H1 (cell line): ENCODE measurements around the gene RCAN3. TPM values are rescaled to one million over a fixed set of nuclear protein-coding genes. Genes with fewer than 3 reads are reported as not detected.

ENCODE experiments used
- CHD7 ChIP-seq: fragments of 300-600 bp; sonication (generic); IDR thresholded peaks from 2 replicates; pipeline ENCODE4 v1.7.1; 2012; ENCODE audit warnings: low read length, moderate library complexity, mild to moderate bottlenecking, inconsistent platforms; ENCODE audit not compliant: insufficient replicate concordance
- polyA plus RNA-seq, 7 experiments: library from polyadenylated mRNA; depleted of rRNA in 3 of 7; stranded (reverse) in 5 of 7; unstranded in 2 of 7; fragments of >200 nt in 5 of 7; fragments of 200-250 nt in 2 of 7; gene quantifications; 1 replicate in 5 of 7; 2 replicates in 1 of 7; 4 replicates in 1 of 7; pipeline versions ENCODE4 v1.2.1 to v1.2.3, GENCODE V29; 2011 to 2013; ENCODE audit warnings: missing spikeins in 2 of 7, mixed read lengths in 2 of 7
- total RNA-seq: library from RNA; stranded (reverse); fragmentation: NEBNext Ultra II Directional; extraction: Animal tissue kit (Norgen Biotek cat#: 25700); gene quantifications from 2 replicates; pipeline ENCODE4 v1.2.1, GENCODE V29; 2021

RCAN3 gene
- total and polyA plus RNA-seq, 2 of the 8 experiments (the other 6 are each of a cell fraction or from before 2014, with no cell fraction given) = 5.6 to 16.6 TPM

- no peak for TF ChIP-seq CHD7
These were observed 6.3 kb downstream of the RCAN3 start (continued) for GRCh38 chr1:24508911-24509310.
